Endodermal cell (in vitro differentiated cells): ENCODE measurements around the gene HS6ST3. TPM values are rescaled to one million over a fixed set of nuclear protein-coding genes. Genes with fewer than 3 reads are reported as not detected.

Experiments
- DNase-seq: peaks from one replicate; pipeline ENCODE4 v3.0.0-alpha.2; 2017
- H3K27ac ChIP-seq: 2 replicates; pipeline ENCODE4 v1.5.1; 2013; ENCODE audit warnings: mild to moderate bottlenecking, low read depth, low read length, moderate library complexity
- H3K27me3 ChIP-seq: 2 replicates; pipeline ENCODE4 v1.6.1; 2013; ENCODE audit warnings: mild to moderate bottlenecking, low read length, moderate library complexity; ENCODE audit not compliant: insufficient read depth, control insufficient read depth, poor library complexity, severe bottlenecking
- H3K36me3 ChIP-seq: 2 replicates; pipeline ENCODE4 v1.7.0; 2013; ENCODE audit warnings: mild to moderate bottlenecking, low read length, moderate library complexity; ENCODE audit not compliant: control insufficient read depth, insufficient read depth
- H3K4me1 ChIP-seq: one replicate; pipeline ENCODE4 v1.7.0; 2013; ENCODE audit warnings: low read length; ENCODE audit not compliant: control insufficient read depth, insufficient read depth
- H3K4me3 ChIP-seq: 2 replicates; pipeline ENCODE4 v1.5.1; 2013; ENCODE audit warnings: mild to moderate bottlenecking, low read length, moderate library complexity
- H3K9ac ChIP-seq: 2 replicates; pipeline ENCODE4 v1.6.1; 2013; ENCODE audit warnings: mild to moderate bottlenecking, low read length, moderate library complexity; ENCODE audit not compliant: poor library complexity, severe bottlenecking; ENCODE audit errors: extremely low read depth
- H3K9me3 ChIP-seq: 2 replicates; pipeline ENCODE4 v1.6.1; 2013; ENCODE audit warnings: mild to moderate bottlenecking, low read length, moderate library complexity; ENCODE audit not compliant: control insufficient read depth
- H3K27ac Mint-ChIP-seq: 2 replicates; pipeline ENCODE4 v1.8.0; 2020; ENCODE audit warnings: mixed read lengths
- H3K27me3 Mint-ChIP-seq: 2 replicates; pipeline ENCODE4 v1.8.0; 2021; ENCODE audit warnings: mild to moderate bottlenecking, mixed read lengths; ENCODE audit not compliant: insufficient read depth
- H3K36me3 Mint-ChIP-seq: 2 replicates; pipeline ENCODE4 v1.8.0; 2020; ENCODE audit warnings: low read depth, mixed read lengths
- H3K4me1 Mint-ChIP-seq: 2 replicates; pipeline ENCODE4 v1.8.0; 2020; ENCODE audit warnings: mixed read lengths
- H3K4me3 Mint-ChIP-seq: 2 replicates; pipeline ENCODE4 v1.8.0; 2020; ENCODE audit warnings: mild to moderate bottlenecking, moderate library complexity, mixed read lengths
- H3K9me3 Mint-ChIP-seq: 2 replicates; pipeline ENCODE4 v1.8.0; 2020; ENCODE audit warnings: mild to moderate bottlenecking, mixed read lengths
- CTCF ChIP-seq: fragments of 200-600 bp; sonication (generic); conservative IDR thresholded peaks from 2 replicates; pipeline ENCODE4 v1.5.0; 2021; ENCODE audit warnings: antibody characterized with exemption, mild to moderate bottlenecking
- WGBS, 2 experiments: methylation state at CpG; one replicate each; pipeline versions ENCODE4 v1.1.5 to v1.1.7; 2013; ENCODE audit warnings: missing lambda C conversion rate in 2 of 2, mixed read lengths in 1 of 2; ENCODE audit not compliant: insufficient coverage in 1 of 2, insufficient read length in 1 of 2; 5-methylcytosine and 5-hydroxymethylcytosine counted together
- total RNA-seq, 2 donors: library from RNA; stranded (reverse); fragmentation: NEBNext Ultra II Directional in 1 of 2; extraction: Animal tissue kit (Norgen Biotek cat#: 25700) in 1 of 2; gene quantifications; 2 replicates in 1 of 2; 3 replicates in 1 of 2; pipeline ENCODE4 v1.2.1, GENCODE V29; 2021

Gene HS6ST3
- total RNA-seq, 2 donors from 2014 or later = 0.84 to 1.1 TPM

GRCh38 chr13:96481482-96481881 lies 391.6 kb downstream of the HS6ST3 start:
- H3K9me3 ChIP-seq = no peaks in the 10 kb centered on the region
- H3K27me3 ChIP-seq = no peaks in the 10 kb centered on the region
- Mint-ChIP-seq H3K27me3 (no peaks in the 10 kb centered on the region), H3K27ac (no peak overlapping the region), H3K36me3 (no peaks in the 10 kb centered on the region), H3K9me3 (no peaks in the 10 kb centered on the region), H3K4me1 (peaks cover 6% of the 10 kb centered on the region), H3K4me3 (no peak overlapping the region)
- WGBS, 2 experiments = 85 to 86% methylated on average over 4 to 6 of the region's 6 CpGs
- H3K9ac ChIP-seq = no peak overlapping the region
- no peaks in the 10 kb centered on the region for H3K36me3 ChIP-seq
- DNase-seq = peak; percentile 58
- H3K4me3 ChIP-seq = no peak overlapping the region
- TF ChIP-seq CTCF = no peak
- H3K4me1 ChIP-seq = no peaks in the 10 kb centered on the region
- H3K27ac ChIP-seq = no peak overlapping the region

- Mint-ChIP-seq H3K36me3 (no peaks in the 10 kb centered on the region), H3K27me3 (no peaks in the 10 kb centered on the region), H3K9me3 (no peaks in the 10 kb centered on the region), H3K4me1 (no peaks in the 10 kb centered on the region), H3K27ac (no peak overlapping the region), H3K4me3 (no peak overlapping the region)
- TF ChIP-seq CTCF = no peak
- H3K36me3 ChIP-seq = no peaks in the 10 kb centered on the region
- H3K27me3 ChIP-seq = no peaks in the 10 kb centered on the region
- no peaks in the 10 kb centered on the region for H3K9me3 ChIP-seq
- H3K9ac ChIP-seq = no peak overlapping the region
- H3K4me1 ChIP-seq = no peaks in the 10 kb centered on the region
- 93% methylated on average over 5 of the region's 5 CpGs for WGBS, 2 experiments
- no peak overlapping the region for H3K4me3 ChIP-seq
- H3K27ac ChIP-seq = no peak overlapping the region
- no peak for DNase-seq
Observed at GRCh38 chr13:96490496-96490989, 400.6 kb downstream of the HS6ST3 start.

- Mint-ChIP-seq H3K9me3 (no peaks in the 10 kb centered on the region), H3K27me3 (no peaks in the 10 kb centered on the region), H3K36me3 (no peaks in the 10 kb centered on the region), H3K4me1 (no peaks in the 10 kb centered on the region), H3K27ac (no peak overlapping the region), H3K4me3 (no peak overlapping the region)
- H3K36me3 ChIP-seq = no peaks in the 10 kb centered on the region
- no peak for TF ChIP-seq CTCF
- H3K27ac ChIP-seq = no peak overlapping the region
- no peaks in the 10 kb centered on the region for H3K9me3 ChIP-seq
- H3K9ac ChIP-seq = no peak overlapping the region
- H3K27me3 ChIP-seq = no peaks in the 10 kb centered on the region
- DNase-seq = no peak
- no peaks in the 10 kb centered on the region for H3K4me1 ChIP-seq
- 80 to 95% methylated on average over 1 to 2 of the region's 2 CpGs for WGBS, 2 experiments
- H3K4me3 ChIP-seq = no peak overlapping the region
Observed at GRCh38 chr13:96491103-96491502, 401.2 kb downstream of the HS6ST3 start.
